Measurements from ENCODE around the gene KIAA0930. TPM values are rescaled to one million over a fixed set of nuclear protein-coding genes. Genes with fewer than 3 reads are reported as not detected.
"Not testable (repeated sequence)": the region's sequence is repeated elsewhere in the genome, so short reads cannot be mapped to it uniquely, and the experiment has no call there.

Gene KIAA0930
- total RNA-seq, 1 donor from 2014 or later: 22.3 TPM

GRCh38 chr22:45265535-45265934, 24.8 kb upstream of the KIAA0930 start:
- DNase-seq (ENCODE audit: missing footprints) (no peak), ATAC-seq (no peak)
- intact Hi-C loops (cut with DNase I): no loop called here

GRCh38 chr22:45263463-45264269, 23.0 kb upstream of the KIAA0930 start:
- intact Hi-C loops (cut with DNase I): loop anchor here (5.0 kb wide), 1 partner anchor 101 kb away; the partner anchor contains the start of gene NUP50
- peak; percentile 86 for DNase-seq (ENCODE audit: missing footprints)

GRCh38 chr22:45262931-45263462, 22.3 kb upstream of the KIAA0930 start:
- intact Hi-C loops (cut with DNase I): loop anchor here (5.0 kb wide), 1 partner anchor 101 kb away; the partner anchor contains the start of gene NUP50
- ATAC-seq: no peak

More at GRCh38 chr22:45263463-45264269, 23.0 kb upstream of the KIAA0930 start:
- peak; percentile 94 for ATAC-seq

GRCh38 chr22:45262195-45262930, 21.7 kb upstream of the KIAA0930 start:
- intact Hi-C loops (cut with DNase I): loop anchor here (5.0 kb wide), 1 partner anchor 100 kb away; the partner anchor contains the start of gene NUP50
- ATAC-seq: no peak
- no peak for DNase-seq (ENCODE audit: missing footprints)

More at GRCh38 chr22:45262931-45263462, 22.3 kb upstream of the KIAA0930 start:
- DNase-seq (ENCODE audit: missing footprints): no peak

- intact Hi-C loops (cut with DNase I): loop anchor here (5.0 kb wide), 1 partner anchor 99 kb away; the partner anchor contains the start of gene NUP50
- ATAC-seq (no peak), DNase-seq (ENCODE audit: missing footprints) (no peak)
These were observed 20.9 kb upstream of the KIAA0930 start for GRCh38 chr22:45261407-45262088.

- DNase-seq (ENCODE audit: missing footprints); ATAC-seq: not testable (repeated sequence)
- intact Hi-C loops (cut with DNase I): loop anchor here (5.0 kb wide), 1 partner anchor 98 kb away; the partner anchor contains the start of gene NUP50
These were observed 19.7 kb upstream of the KIAA0930 start for GRCh38 chr22:45260395-45260759.

GRCh38 chr22:45259754-45260394, 19.2 kb upstream of the KIAA0930 start:
- intact Hi-C loops (cut with DNase I): loop anchor here (5.0 kb wide), 1 partner anchor 98 kb away; the partner anchor contains the start of gene NUP50
- DNase-seq (ENCODE audit: missing footprints) (no peak), ATAC-seq (no peak)

- ATAC-seq; DNase-seq (ENCODE audit: missing footprints); intact Hi-C loops (cut with DNase I): not testable (repeated sequence)
These were observed 17.2 kb upstream of the KIAA0930 start for GRCh38 chr22:45257941-45258340.

GRCh38 chr22:45254789-45255278, 14.1 kb upstream of the KIAA0930 start:
- intact Hi-C loops (cut with DNase I): no loop called here
- DNase-seq (ENCODE audit: missing footprints): no peak
- ATAC-seq: no peak

- no peak for ATAC-seq
- DNase-seq (ENCODE audit: missing footprints): no peak
- intact Hi-C loops (cut with DNase I): no loop called here
These were observed 13.7 kb upstream of the KIAA0930 start for GRCh38 chr22:45254388-45254787.

- ATAC-seq (no peak), DNase-seq (ENCODE audit: missing footprints) (no peak)
- intact Hi-C loops (cut with DNase I): no loop called here
These were observed 12.4 kb upstream of the KIAA0930 start for GRCh38 chr22:45253039-45253641.

- intact Hi-C loops (cut with DNase I): no loop called here
- no peak for DNase-seq (ENCODE audit: missing footprints)
- ATAC-seq: no peak
These were observed 11.1 kb upstream of the KIAA0930 start for GRCh38 chr22:45251825-45252224.

GRCh38 chr22:45248832-45249561, 8.3 kb upstream of the KIAA0930 start:
- DNase-seq (ENCODE audit: missing footprints): no peak
- no peak for ATAC-seq
- intact Hi-C loops (cut with DNase I): no loop called here

GRCh38 chr22:45246060-45246985, 5.6 kb upstream of the KIAA0930 start:
- DNase-seq (ENCODE audit: missing footprints) (no peak), ATAC-seq (no peak)
- intact Hi-C loops (cut with DNase I): no loop called here

- DNase-seq (ENCODE audit: missing footprints) (no peak), ATAC-seq (no peak)
- intact Hi-C loops (cut with DNase I): loop anchor here (5.0 kb wide), 1 partner anchor 83 kb away; the partner anchor contains the start of gene NUP50
These were observed 4.2 kb upstream of the KIAA0930 start for GRCh38 chr22:45244916-45245315.

- intact Hi-C loops (cut with DNase I): loop anchor here (5.0 kb wide), 1 partner anchor 80 kb away; the partner anchor contains the start of gene NUP50
- ATAC-seq (no peak), DNase-seq (ENCODE audit: missing footprints) (no peak)
These were observed 2.1 kb upstream of the KIAA0930 start for GRCh38 chr22:45242778-45243191.
